ENCODE results near the gene TUBGCP3.
"Not testable (repeated sequence)": the region's sequence is repeated elsewhere in the genome, so short reads cannot be mapped to it uniquely, and the experiment has no call there.

DNA sequence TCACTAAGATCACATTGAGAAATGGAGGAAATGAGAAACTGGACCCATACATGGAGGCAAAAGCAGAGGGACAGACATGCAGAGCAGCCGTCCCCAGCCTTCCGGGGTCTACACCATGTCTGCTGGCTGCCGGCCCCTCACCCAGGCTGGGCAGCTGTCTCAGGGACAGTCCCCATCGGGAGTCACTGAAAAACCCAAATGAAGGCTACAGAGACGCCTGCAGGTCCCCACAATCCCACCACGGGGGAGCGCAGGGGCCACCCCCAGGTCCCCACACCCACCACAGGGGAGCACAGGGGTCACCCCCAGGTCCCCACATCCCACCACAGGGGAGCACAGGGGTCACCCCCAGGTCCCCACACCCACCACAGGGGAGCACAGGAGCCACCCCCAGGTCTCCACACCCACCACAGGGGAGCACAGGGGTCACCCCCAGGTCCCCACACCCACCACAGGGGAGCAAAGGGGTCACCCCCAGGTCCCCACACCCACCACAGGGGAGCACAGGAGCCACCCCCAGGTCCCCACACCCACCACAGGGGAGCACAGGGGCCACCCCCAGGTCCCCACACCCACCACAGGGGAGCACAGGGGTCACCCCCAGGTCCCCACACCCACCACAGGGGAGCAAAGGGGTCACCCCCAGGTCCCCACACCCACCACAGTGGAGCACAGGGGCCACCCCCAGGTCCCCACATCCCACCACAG, 99.5 kb downstream of the TUBGCP3 start:
- not testable (repeated sequence) for TF ChIP-seq CTCF (IDR thresholded peaks at IDR 0.05; ENCODE audit: low read depth, low read length, poor library complexity, severe bottlenecking); EZH2phosphoT487 (IDR thresholded peaks at IDR 0.05; ENCODE audit: borderline replicate concordance, low read length)

Measured in DOHH2 (cell line).